ENCODE measurements around the gene C14orf119.

DNA sequence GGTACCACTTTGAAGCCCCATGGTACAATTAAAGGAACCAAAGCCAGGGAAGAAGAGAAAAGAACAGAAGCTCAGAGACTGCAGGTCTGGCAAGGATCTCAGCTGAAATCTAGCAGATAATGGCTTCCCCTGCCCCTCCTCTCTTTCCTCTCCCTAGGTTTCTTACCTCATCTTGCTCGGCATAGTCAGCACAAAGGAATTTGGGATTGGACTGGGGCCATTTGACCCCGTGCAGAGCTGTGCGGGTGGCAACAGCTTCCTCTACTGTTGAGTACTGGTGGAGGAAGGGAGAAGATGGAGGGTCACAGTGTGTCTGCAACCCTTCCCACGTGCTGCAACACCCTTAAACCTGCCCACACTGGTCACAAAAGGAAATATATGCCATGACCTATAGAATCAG lies 33.3 kb upstream of the C14orf119 start:
- TF ChIP-seq CTCF (conservative IDR thresholded peaks at IDR 0.05; ENCODE audit: low read depth, low read length): no peak
- no peak for TF ChIP-seq EZH2 (IDR thresholded peaks at IDR 0.05; ENCODE audit: borderline replicate concordance, low read depth, low read length, poor library complexity, severe bottlenecking)

All from A673 (cell line).